Measurements from ENCODE around the gene ITPKA. TPM values are rescaled to one million over a fixed set of nuclear protein-coding genes. Genes with fewer than 3 reads are reported as not detected.

Gene ITPKA
- total RNA-seq, 2 experiments from 2014 or later, result 0.35 TPM; not detected in 1

Other genes with a start within 250 kb of the ITPKA start
- 10 to 100 TPM; 18.9 to 21.9 TPM for gene OIP5, start 161.3 kb upstream of the ITPKA start, total RNA-seq
- gene NUSAP1, start 161.0 kb upstream of the ITPKA start, total RNA-seq, result 100 to 1,000 TPM; 310 to 336 TPM
- 10 to 100 TPM; 13.4 to 14.7 TPM for gene NDUFAF1, start 91.4 kb upstream of the ITPKA start, total RNA-seq
- 10 to 100 TPM; 40.4 to 45.7 TPM for gene RTF1, start 76.8 kb upstream of the ITPKA start, total RNA-seq
- gene LTK, start 20.0 kb downstream of the ITPKA start, total RNA-seq, result 1 to 10 TPM in 1 of 2 experiments, under 1 TPM in 1; 0.87 to 1.1 TPM
- gene RPAP1, start 50.4 kb downstream of the ITPKA start, total RNA-seq, result 10 to 100 TPM; 33.8 to 36.3 TPM
- 1 to 10 TPM; 1.1 to 1.9 TPM for gene TYRO3, start 65.3 kb downstream of the ITPKA start, total RNA-seq
- 10 to 100 TPM; 33.0 to 35.2 TPM for gene MGA, start 166.5 kb downstream of the ITPKA start, total RNA-seq